Measurements from ENCODE around the gene LMTK2. TPM values are rescaled to one million over a fixed set of nuclear protein-coding genes. Genes with fewer than 3 reads are reported as not detected.

The LMTK2 gene
- total RNA-seq: 4.6 and 5.2 TPM in 2 replicates

GRCh38 chr7:98106647-98107312 lies at the start of gene LMTK2:
Gene LMTK2, plus strand, starts transcription at chr7:98106862. Its CDS starts 316 bp downstream, at chr7:98107178.

GRCh38 chr7:98211221-98211675 lies 104.6 kb downstream of the LMTK2 start, which contains the start of gene BHLHA15:
Gene BHLHA15, plus strand, starts transcription at chr7:98211439. Its CDS starts 871 bp downstream, at chr7:98212310.

DNA sequence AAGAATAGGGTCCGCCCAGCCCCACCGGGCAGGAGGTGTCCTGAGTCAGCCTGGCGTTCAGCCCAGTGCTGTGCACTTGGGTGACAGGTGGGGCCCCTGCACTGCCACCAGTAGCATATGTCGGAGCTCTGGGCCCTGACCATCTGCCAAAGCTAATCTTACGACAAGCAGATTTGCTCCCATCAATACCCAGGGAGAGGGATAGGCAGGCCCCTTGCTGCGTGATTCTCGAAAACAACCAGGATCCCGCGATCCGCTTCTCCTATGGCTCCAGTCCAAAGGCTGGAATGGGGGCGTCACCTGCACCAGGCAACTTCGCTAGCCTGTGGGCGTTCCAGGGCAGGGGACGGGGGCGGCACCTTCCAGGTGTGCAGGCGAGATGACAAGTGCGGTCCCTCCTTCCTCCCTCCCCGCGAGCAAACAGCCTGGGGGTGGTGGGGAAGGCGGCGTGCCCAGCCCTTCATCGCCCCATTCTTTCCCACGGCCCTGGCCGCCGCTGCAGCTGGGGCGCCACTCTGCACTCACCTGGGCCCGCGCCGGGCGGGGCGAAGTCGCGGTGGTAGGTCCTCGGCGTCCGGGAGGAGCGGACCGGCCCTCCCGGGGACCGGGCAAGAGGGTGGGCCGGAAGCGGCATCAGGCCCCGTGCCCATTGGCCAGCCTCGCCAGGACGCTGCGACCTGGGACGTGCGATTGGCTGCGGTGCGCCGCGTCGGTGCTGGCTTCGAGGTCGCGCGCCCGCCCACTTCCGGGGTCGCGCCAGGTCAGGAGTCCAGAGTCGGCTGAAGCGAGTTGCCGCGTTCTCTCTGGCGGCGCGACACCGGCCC lies 145.2 kb downstream of the LMTK2 start, which contains the start of gene TECPR1:
TECPR1 (minus strand) TSS at position 632 of the 824 bp plus-strand sequence. CDS start 6,086 bp downstream, outside the sequence.

Other genes starting within 250 kb of the LMTK2 start
- gene ASNS, start 234.5 kb upstream of the LMTK2 start, total RNA-seq: 78.2 and 100 TPM in 2 replicates
- not detected in 2 replicates for gene OCM2, start 116.7 kb upstream of the LMTK2 start, total RNA-seq
- gene BHLHA15, start 104.6 kb downstream of the LMTK2 start, total RNA-seq: 0.26 and 0.70 TPM in 2 replicates
- gene TECPR1, start 145.4 kb downstream of the LMTK2 start, total RNA-seq: 10.5 and 19.0 TPM in 2 replicates
- gene BRI3, start 174.8 kb downstream of the LMTK2 start, total RNA-seq: 63.2 and 63.9 TPM in 2 replicates